ENCODE results near the gene LRPPRC. TPM values are rescaled to one million over a fixed set of nuclear protein-coding genes. Genes with fewer than 3 reads are reported as not detected.

Gene LRPPRC
- polyA plus RNA-seq, 1 experiment, result 24.9 TPM

GRCh38 chr2:43943809-43944452 lies 51.9 kb downstream of the LRPPRC start:
- ChIA-PET POLR2A (no interaction called here), CTCF (interaction anchor here (0.8 kb wide), 1 partner anchor 332 kb away, joined by 3 read pairs; no protein-coding TSS in a partner anchor)
- DNase-seq (ENCODE audit: low read depth), result no peak

GRCh38 chr2:43943323-43943722 lies 52.5 kb downstream of the LRPPRC start:
- TF ChIP-seq CTCF (IDR thresholded peaks at IDR 0.05; ENCODE audit: insufficient read depth, low read depth, low read length), result no peak
- Histone ChIP-seq H3K36me3 (ENCODE audit: control insufficient read depth, insufficient read depth, low read length) (no peaks in the 10 kb centered on the region; the same call in 1 of the 2 replicates), H3K27me3 (ENCODE audit: control insufficient read depth, insufficient read depth, low read length) (no peaks in the 10 kb centered on the region), H3K4me3 (ENCODE audit: low read depth, low read length) (no peak overlapping the region)
- DNase-seq (ENCODE audit: low read depth), result no peak
- CTCF ChIA-PET, result no interaction called here
- POLR2A ChIA-PET, result no interaction called here

More at GRCh38 chr2:43943809-43944452, 51.9 kb downstream of the LRPPRC start:
- Histone ChIP-seq H3K4me3 (ENCODE audit: low read depth, low read length) (no peak overlapping the region), H3K27me3 (ENCODE audit: control insufficient read depth, insufficient read depth, low read length) (no peaks in the 10 kb centered on the region), H3K36me3 (ENCODE audit: control insufficient read depth, insufficient read depth, low read length) (no peaks in the 10 kb centered on the region)
- TF ChIP-seq CTCF (IDR thresholded peaks at IDR 0.05; ENCODE audit: insufficient read depth, low read depth, low read length), result no peak

- no peak for DNase-seq (ENCODE audit: low read depth)
- TF ChIP-seq CTCF (IDR thresholded peaks at IDR 0.05; ENCODE audit: insufficient read depth, low read depth, low read length), result no peak
- Histone ChIP-seq H3K4me3 (ENCODE audit: low read depth, low read length) (no peak overlapping the region), H3K27me3 (ENCODE audit: control insufficient read depth, insufficient read depth, low read length) (no peaks in the 10 kb centered on the region), H3K36me3 (ENCODE audit: control insufficient read depth, insufficient read depth, low read length) (no peaks in the 10 kb centered on the region; the same call in 1 of the 2 replicates)
- ChIA-PET CTCF (no interaction called here), POLR2A (no interaction called here)
Observed at GRCh38 chr2:43942881-43943280, 52.9 kb downstream of the LRPPRC start.

GRCh38 chr2:43941966-43942365 lies 53.8 kb downstream of the LRPPRC start:
- CTCF ChIA-PET, result interaction anchor here (1.8 kb wide), 1 partner anchor 17 kb away, joined by 4 read pairs; no protein-coding TSS in a partner anchor
- DNase-seq (ENCODE audit: low read depth), result no peak
- TF ChIP-seq CTCF (IDR thresholded peaks at IDR 0.05; ENCODE audit: insufficient read depth, low read depth, low read length), result no peak
- POLR2A ChIA-PET, result no interaction called here
- Histone ChIP-seq H3K27me3 (ENCODE audit: control insufficient read depth, insufficient read depth, low read length) (no peaks in the 10 kb centered on the region), H3K4me3 (ENCODE audit: low read depth, low read length) (no peak overlapping the region), H3K36me3 (ENCODE audit: control insufficient read depth, insufficient read depth, low read length) (no peaks in the 10 kb centered on the region; the same call in 1 of the 2 replicates)

- no peaks in the 10 kb centered on the region for H3K27me3 ChIP-seq (ENCODE audit: control insufficient read depth, insufficient read depth, low read length)
- POLR2A ChIA-PET, result no interaction called here
Observed at GRCh38 chr2:43941359-43941758, 54.4 kb downstream of the LRPPRC start.

More at GRCh38 chr2:43941359-43941758, 54.4 kb downstream of the LRPPRC start:
- H3K36me3 ChIP-seq (ENCODE audit: control insufficient read depth, insufficient read depth, low read length), result no peaks in the 10 kb centered on the region; the same call in 1 of the 2 replicates
- no peak for DNase-seq (ENCODE audit: low read depth)
- no peak for TF ChIP-seq CTCF (IDR thresholded peaks at IDR 0.05; ENCODE audit: insufficient read depth, low read depth, low read length)
- CTCF ChIA-PET, result interaction anchor here (1.0 to 1.8 kb wide), 2 partner anchors 10 to 18 kb away, joined by 4 read pairs; no protein-coding TSS in a partner anchor
- no peak overlapping the region for H3K4me3 ChIP-seq (ENCODE audit: low read depth, low read length)
